ENCODE data around the gene DMBX1.

DMBX1 gene

GRCh38 chr1:46489638-46490405 is at the start of gene DMBX1:
TSS of gene DMBX1 (plus strand) at chr1:46489836. CDS start at chr1:46507011, 17,175 bp downstream.
- no peaks in the 10 kb centered on the region for H3K36me3 ChIP-seq (replicated peaks)
- in situ Hi-C loops (cut with HindIII; ENCODE audit: low pct_ligation_motif_present, low sequenced_read_pairs) = no loop called here
- TF ChIP-seq CTCF (IDR thresholded peaks at IDR 0.05; ENCODE audit: low read depth, low read length, missing control alignments) = no peak
- H3K27ac ChIP-seq = no peak within 1 kb of the TSS
- no peak for DNase-seq
- no peak within 1 kb of the TSS for H3K4me3 ChIP-seq (ENCODE audit: low read depth, low read length)
- peaks cover 95% of the 10 kb centered on the region for H3K27me3 ChIP-seq (replicated peaks)

- DNase-seq = no peak
- in situ Hi-C loops (cut with HindIII; ENCODE audit: low pct_ligation_motif_present, low sequenced_read_pairs) = no loop called here
- Histone ChIP-seq H3K27me3 (replicated peaks) (peaks cover 10% of the 10 kb centered on the region), H3K27ac (no peak overlapping the region), H3K36me3 (replicated peaks) (no peaks in the 10 kb centered on the region), H3K4me3 (ENCODE audit: low read depth, low read length) (no peak overlapping the region)
- TF ChIP-seq CTCF (IDR thresholded peaks at IDR 0.05; ENCODE audit: low read depth, low read length, missing control alignments) = no peak
These were observed 49.2 kb upstream of the DMBX1 start for GRCh38 chr1:46440478-46440877.

GRCh38 chr1:46442317-46443161 is 47.1 kb upstream of the DMBX1 start:
- peak; percentile 95 for TF ChIP-seq CTCF (IDR thresholded peaks at IDR 0.05; ENCODE audit: low read depth, low read length, missing control alignments)
- H3K27me3 ChIP-seq (replicated peaks) = peaks cover 21% of the 10 kb centered on the region
- in situ Hi-C loops (cut with HindIII; ENCODE audit: low pct_ligation_motif_present, low sequenced_read_pairs) = no loop called here
- DNase-seq = peak; percentile 77
- no peaks in the 10 kb centered on the region for H3K36me3 ChIP-seq (replicated peaks)
- peak overlapping the region; percentile 43 for H3K4me3 ChIP-seq (ENCODE audit: low read depth, low read length)
- H3K27ac ChIP-seq = no peak overlapping the region

GRCh38 chr1:46444466-46444865 is 45.2 kb upstream of the DMBX1 start:
- in situ Hi-C loops (cut with HindIII; ENCODE audit: low pct_ligation_motif_present, low sequenced_read_pairs) = no loop called here
- no peak for DNase-seq
- no peak for TF ChIP-seq CTCF (IDR thresholded peaks at IDR 0.05; ENCODE audit: low read depth, low read length, missing control alignments)

GRCh38 chr1:46445773-46446256 is 43.8 kb upstream of the DMBX1 start:
- Histone ChIP-seq H3K27me3 (replicated peaks) (peaks cover 51% of the 10 kb centered on the region), H3K36me3 (replicated peaks) (no peaks in the 10 kb centered on the region), H3K27ac (no peak overlapping the region), H3K4me3 (ENCODE audit: low read depth, low read length) (no peak overlapping the region)
- in situ Hi-C loops (cut with HindIII; ENCODE audit: low pct_ligation_motif_present, low sequenced_read_pairs) = no loop called here
- peak; percentile 31 for TF ChIP-seq CTCF (IDR thresholded peaks at IDR 0.05; ENCODE audit: low read depth, low read length, missing control alignments)
- DNase-seq = no peak

More at GRCh38 chr1:46444466-46444865, 45.2 kb upstream of the DMBX1 start:
- Histone ChIP-seq H3K27me3 (replicated peaks) (peaks cover 37% of the 10 kb centered on the region), H3K27ac (no peak overlapping the region), H3K36me3 (replicated peaks) (no peaks in the 10 kb centered on the region), H3K4me3 (ENCODE audit: low read depth, low read length) (no peak overlapping the region)

Measured in brain microvascular endothelial cell (primary cell).